Body of pancreas (tissue), 4 donors: ENCODE measurements around the gene BORCS8. TPM values are rescaled to one million over a fixed set of nuclear protein-coding genes. Genes with fewer than 3 reads are reported as not detected.

Experiments
- ATAC-seq: fragments of 150-250 bp; one replicate; pipeline ENCODE4 v1.9.1; 2016
- DNase-seq, 4 donors: peaks; one replicate each; pipeline ENCODE4 v3.0.0-alpha.2; 2019
- H3K27ac ChIP-seq, 4 donors: fragments of 200-600 bp; sonication (generic); 1 replicate in 3 of 4; 2 replicates in 1 of 4; pipeline versions ENCODE4 v1.5.1 to v1.6.1; 2016 to 2019; ENCODE audit warnings: mild to moderate bottlenecking in 1 of 4, mixed read lengths in 1 of 4, moderate library complexity in 1 of 4
- H3K27me3 ChIP-seq, 2 donors: fragments of 200-600 bp; sonication (generic); one replicate each; pipeline ENCODE4 v1.6.0; 2016; ENCODE audit warnings: mild to moderate bottlenecking in 1 of 2
- H3K36me3 ChIP-seq, 2 donors: fragments of 200-600 bp; sonication (generic); replicated peaks in 1 of 2; 2 replicates each; pipeline ENCODE4 v1.5.1; 2016; ENCODE audit warnings: low read depth in 2 of 2; ENCODE audit not compliant: insufficient read depth in 1 of 2
- H3K4me1 ChIP-seq: fragments of 200-600 bp; sonication (generic); one replicate; pipeline ENCODE4 v1.6.0; 2016
- H3K4me3 ChIP-seq, 2 donors: fragments of 200-600 bp; sonication (generic); 1 replicate in 1 of 2; 2 replicates in 1 of 2; pipeline ENCODE4 v1.5.1; 2016 to 2019
- H3K9me3 ChIP-seq, 3 donors: fragments of 200-600 bp; sonication (generic); 1 replicate in 2 of 3; 2 replicates in 1 of 3; pipeline ENCODE4 v1.5.1; 2016
- POLR2A ChIP-seq, 3 donors: fragments of 450-650 bp; IDR thresholded peaks; one replicate each; pipeline ENCODE4 v1.6.1; 2016; ENCODE audit warnings: antibody characterized with exemption in 3 of 3, mild to moderate bottlenecking in 2 of 3
- WGBS, 2 donors: methylation state at CpG; one replicate each; pipeline ENCODE4 v1.1.5; 2017; 5-methylcytosine and 5-hydroxymethylcytosine counted together
- intact Hi-C: fragments of 100-400 bp; cut with DNase I; formaldehyde crosslinking; loops from one replicate; pipeline ENCODE4 v1.15.1; 2023
- total RNA-seq, 2 donors: library from RNA; depleted of rRNA; stranded (reverse); fragments of >200 nt; gene quantifications; one replicate each; pipeline ENCODE4 v1.1.0, GENCODE V29; 2016
- TF ChIP-seq, protein P1 (sequence below), 7 experiments: fragments of 450-650 bp in 4 of 7; fragments of 200-600 bp in 3 of 7; sonication (generic) in 3 of 7; IDR thresholded peaks; one replicate each; pipeline ENCODE4 v1.5.1; 2016 to 2019; ENCODE audit warnings: antibody characterized with exemption in 7 of 7

The BORCS8 gene
- total RNA-seq, 2 donors from 2014 or later = 5.4 to 25.4 TPM

DNA sequence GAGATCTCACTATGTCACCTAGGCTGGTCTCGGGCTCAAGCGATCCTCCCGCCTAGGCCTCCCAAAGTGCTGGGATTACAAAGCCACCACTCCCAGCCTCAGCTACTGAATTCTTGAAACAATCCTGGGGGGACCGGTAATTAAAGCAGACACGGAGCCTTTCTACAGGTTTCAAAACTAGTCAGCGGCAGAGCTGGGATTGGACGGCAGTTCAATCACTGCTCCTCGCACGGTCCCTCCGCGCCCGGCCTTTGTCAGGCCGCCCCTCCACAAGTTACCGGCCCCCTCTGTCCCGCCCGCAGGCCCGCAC, 229 bp downstream of the BORCS8 start:
- Histone ChIP-seq H3K9me3 (no peaks in the 10 kb centered on the region), H3K36me3 (no peaks in the 10 kb centered on the region), H3K27ac (peak overlapping the region; percentile 96 to 99 (median 98)), H3K4me3 (peak overlapping the region; percentile 68 to 96), H3K4me1 (peaks cover 39% of the 10 kb centered on the region), H3K27me3 (no peaks in the 10 kb centered on the region)
- ATAC-seq = no peak
- no peak for TF ChIP-seq POLR2A (IDR thresholded peaks at IDR 0.05)
- TF ChIP-seq, protein P1, sequence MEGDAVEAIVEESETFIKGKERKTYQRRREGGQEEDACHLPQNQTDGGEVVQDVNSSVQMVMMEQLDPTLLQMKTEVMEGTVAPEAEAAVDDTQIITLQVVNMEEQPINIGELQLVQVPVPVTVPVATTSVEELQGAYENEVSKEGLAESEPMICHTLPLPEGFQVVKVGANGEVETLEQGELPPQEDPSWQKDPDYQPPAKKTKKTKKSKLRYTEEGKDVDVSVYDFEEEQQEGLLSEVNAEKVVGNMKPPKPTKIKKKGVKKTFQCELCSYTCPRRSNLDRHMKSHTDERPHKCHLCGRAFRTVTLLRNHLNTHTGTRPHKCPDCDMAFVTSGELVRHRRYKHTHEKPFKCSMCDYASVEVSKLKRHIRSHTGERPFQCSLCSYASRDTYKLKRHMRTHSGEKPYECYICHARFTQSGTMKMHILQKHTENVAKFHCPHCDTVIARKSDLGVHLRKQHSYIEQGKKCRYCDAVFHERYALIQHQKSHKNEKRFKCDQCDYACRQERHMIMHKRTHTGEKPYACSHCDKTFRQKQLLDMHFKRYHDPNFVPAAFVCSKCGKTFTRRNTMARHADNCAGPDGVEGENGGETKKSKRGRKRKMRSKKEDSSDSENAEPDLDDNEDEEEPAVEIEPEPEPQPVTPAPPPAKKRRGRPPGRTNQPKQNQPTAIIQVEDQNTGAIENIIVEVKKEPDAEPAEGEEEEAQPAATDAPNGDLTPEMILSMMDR (IDR thresholded peaks at IDR 0.05) = no peak
- 0% methylated on average over 17 of the region's 17 CpGs; no CpG with 5 or more reads in 1 of the 2 donors for WGBS, 2 donors
- no peak for DNase-seq
- intact Hi-C loops = no loop called here

DNA sequence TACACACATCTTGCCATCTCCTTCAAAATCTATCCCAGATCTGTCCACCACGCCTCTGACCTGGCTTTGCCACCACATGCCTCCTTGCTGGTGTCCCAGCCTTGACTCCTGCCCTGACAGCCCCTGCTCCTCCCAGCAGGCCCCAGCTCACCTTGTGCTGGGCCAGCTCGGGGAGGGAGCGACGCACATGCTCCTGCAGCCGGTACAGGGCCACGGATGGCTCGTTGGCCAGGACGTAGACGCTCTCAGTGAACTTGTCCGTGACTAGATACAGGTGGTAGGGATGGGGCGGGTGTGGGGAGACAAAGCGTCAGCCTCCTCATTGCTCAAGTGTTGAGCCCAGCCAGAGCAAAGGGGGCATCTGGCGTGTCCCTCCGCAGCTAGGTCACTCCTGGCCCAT, 5.2 kb downstream of the BORCS8 start:
- no peak for ATAC-seq
- TF ChIP-seq POLR2A (IDR thresholded peaks at IDR 0.05) = no peak
- TF ChIP-seq, protein P1 (IDR thresholded peaks at IDR 0.05) = no peak
- 88 to 96% methylated on average over 2 to 12 of the region's 14 CpGs for WGBS, 2 donors
- H3K4me3 ChIP-seq = no peak overlapping the region
- peaks cover 23% of the 10 kb centered on the region for H3K4me1 ChIP-seq
- DNase-seq = no peak
- no peaks in the 10 kb centered on the region for H3K9me3 ChIP-seq
- intact Hi-C loops = no loop called here
- H3K36me3 ChIP-seq = peaks cover 0 to 5% of the 10 kb centered on the region in 2 donors
- no peak overlapping the region for H3K27ac ChIP-seq
- no peaks in the 10 kb centered on the region for H3K27me3 ChIP-seq

DNA sequence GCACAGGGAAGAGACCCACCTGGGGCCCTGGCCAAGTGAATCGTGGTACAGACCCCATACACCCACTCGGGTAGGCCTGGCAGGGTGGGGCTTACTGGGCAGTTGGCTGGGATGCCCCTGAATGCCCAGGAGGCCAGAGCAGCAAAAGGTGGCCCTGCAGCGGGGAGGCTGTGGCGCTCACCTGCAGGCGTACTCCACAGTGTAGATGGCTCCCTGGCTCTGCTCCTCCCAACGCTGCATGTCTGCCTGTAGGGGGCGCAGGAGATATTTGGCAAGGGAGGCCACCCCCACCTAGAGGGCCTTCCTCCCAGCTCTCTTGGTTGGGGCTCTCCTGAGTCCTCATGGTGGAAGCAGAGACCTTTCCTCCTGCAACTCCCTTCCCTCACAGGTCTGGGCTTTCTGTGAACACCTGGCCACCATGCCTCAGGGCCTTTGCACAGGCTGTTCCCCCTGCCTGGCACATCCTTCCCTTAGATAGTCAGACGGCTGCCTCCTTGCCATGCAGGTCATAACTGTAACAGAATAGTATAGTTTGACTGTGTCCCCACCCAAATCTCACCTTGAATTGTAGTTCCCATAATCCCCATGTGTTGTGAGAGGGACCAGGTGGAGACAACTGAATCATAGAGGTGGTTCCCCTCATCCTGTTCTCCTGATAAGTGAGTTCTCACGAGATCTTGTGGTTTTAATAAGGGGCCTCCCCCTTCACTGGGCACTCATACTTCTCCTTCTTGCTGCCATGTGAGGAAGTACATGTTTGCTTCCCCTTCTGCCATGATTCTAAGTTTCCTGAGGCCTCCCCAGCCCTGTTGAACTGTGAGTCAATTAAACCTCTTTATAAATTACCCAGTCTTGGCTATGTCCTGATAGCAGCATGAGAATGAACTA, 5.9 kb downstream of the BORCS8 start:
- Histone ChIP-seq H3K36me3 (peaks cover 0 to 5% of the 10 kb centered on the region in 2 donors), H3K4me1 (peaks cover 21% of the 10 kb centered on the region), H3K9me3 (no peaks in the 10 kb centered on the region), H3K4me3 (no peak overlapping the region), H3K27ac (no peak overlapping the region), H3K27me3 (no peaks in the 10 kb centered on the region)
- peak in 3 of 4 donors; percentile 24 to 30 (median 24) for DNase-seq
- TF ChIP-seq, protein P1 (IDR thresholded peaks at IDR 0.05) = peak; percentile 24 to 50 (median 37)
- TF ChIP-seq POLR2A (IDR thresholded peaks at IDR 0.05) = no peak
- intact Hi-C loops = no loop called here
- 46 to 56% methylated on average over 5 to 9 of the region's 9 CpGs for WGBS, 2 donors
- ATAC-seq = peak; percentile 43

DNA sequence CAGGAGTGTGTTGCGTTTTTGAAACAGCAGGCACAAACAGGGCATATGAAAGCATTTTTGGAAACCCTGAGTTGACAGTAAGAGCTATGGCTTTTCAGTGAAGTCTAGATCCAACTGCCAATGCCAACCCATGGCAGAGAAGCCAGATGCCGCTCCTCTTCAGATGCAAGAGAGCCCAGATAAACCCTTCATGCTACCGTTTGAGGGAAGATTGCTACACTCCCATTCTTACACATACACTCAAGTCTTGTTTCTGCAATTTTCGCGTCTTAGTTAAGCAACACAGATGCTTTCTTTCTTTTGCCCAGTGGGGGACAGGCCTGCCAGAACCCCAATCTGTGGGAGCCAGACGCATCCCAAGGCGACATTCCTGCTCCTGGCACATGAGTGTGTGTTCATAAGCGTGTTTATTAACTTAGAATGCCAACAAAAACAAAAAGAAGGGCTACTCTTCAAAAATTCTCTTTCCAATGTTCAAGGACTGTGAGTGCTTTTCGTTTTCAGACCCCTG, 10.4 kb downstream of the BORCS8 start:
- TF ChIP-seq, protein P1 (IDR thresholded peaks at IDR 0.05) = no peak
- TF ChIP-seq POLR2A (IDR thresholded peaks at IDR 0.05) = no peak
- no peak overlapping the region for H3K27ac ChIP-seq
- ATAC-seq (no peak), DNase-seq (no peak)
- H3K4me1 ChIP-seq = no peaks in the 10 kb centered on the region
- intact Hi-C loops = no loop called here
- H3K36me3 ChIP-seq = peaks cover 0 to 5% of the 10 kb centered on the region in 2 donors
- H3K9me3 ChIP-seq = no peaks in the 10 kb centered on the region
- WGBS, 2 donors = 88 to 94% methylated on average over 9 of the region's 9 CpGs
- no peaks in the 10 kb centered on the region for H3K27me3 ChIP-seq
- no peak overlapping the region for H3K4me3 ChIP-seq
